Peyer's patch (tissue), 4 donors: Measurements from ENCODE around the gene WASF3.

Source experiments
- CTCF ChIP-seq, 6 experiments: fragments of 450-650 bp in 4 of 6; fragments of 200-600 bp in 2 of 6; sonication (generic) in 1 of 6; IDR thresholded peaks; one replicate each; pipeline ENCODE4 v1.5.1; 2017 to 2019; ENCODE audit warnings: antibody characterized with exemption in 6 of 6, mild to moderate bottlenecking in 3 of 6, moderate library complexity in 1 of 6
- POLR2A ChIP-seq, 2 donors: fragments of 450-650 bp; IDR thresholded peaks; one replicate each; pipeline ENCODE4 v1.5.1; 2017; ENCODE audit warnings: antibody characterized with exemption in 2 of 2, mild to moderate bottlenecking in 2 of 2, moderate library complexity in 2 of 2

DNA sequence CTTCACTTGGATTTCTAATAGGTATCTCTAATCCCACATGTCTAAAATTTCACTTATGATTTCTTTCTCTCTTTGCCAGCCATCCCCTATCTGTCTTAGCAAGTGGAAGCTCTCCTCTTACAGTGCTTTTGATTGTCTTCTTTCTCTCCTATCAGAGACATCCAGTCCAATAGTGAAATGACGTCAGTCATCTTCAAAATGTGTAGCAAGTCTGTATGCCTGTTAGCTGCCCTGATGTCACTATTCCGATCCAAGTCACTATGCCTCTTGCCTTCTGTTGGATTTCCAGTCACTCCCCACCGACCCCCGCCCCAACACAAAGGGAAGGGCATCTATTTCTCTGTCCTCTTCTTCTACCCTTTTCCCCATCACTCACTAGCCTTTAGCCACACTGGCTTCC is 96.4 kb downstream of the WASF3 start:
- TF ChIP-seq POLR2A (IDR thresholded peaks at IDR 0.05) (no peak), CTCF (IDR thresholded peaks at IDR 0.05) (no peak)
